Right lobe of liver (tissue), 6 donors: ENCODE measurements around the gene SIDT2. TPM values are rescaled to one million over a fixed set of nuclear protein-coding genes. Genes with fewer than 3 reads are reported as not detected.

Source experiments
- ATAC-seq, 4 donors: fragments of 200-7000 bp; cut with Tn5 transposase; one replicate each; pipeline ENCODE4 v1.9.1; 2020; ENCODE audit warnings: mild to moderate bottlenecking in 4 of 4, moderate library complexity in 4 of 4
- DNase-seq, 3 donors: peaks; one replicate each; pipeline ENCODE4 v3.0.0-alpha.2; 2020
- H3K27ac ChIP-seq, 3 donors: fragments of 200-600 bp; one replicate each; pipeline ENCODE4 v1.8.0; 2022
- H3K27me3 ChIP-seq, 2 donors: fragments of 200-600 bp; one replicate each; pipeline ENCODE4 v1.8.0; 2022
- H3K36me3 ChIP-seq, 4 donors: fragments of 200-600 bp; sonication (generic) in 1 of 4; one replicate each; pipeline versions ENCODE4 v1.5.1 to v1.8.0; 2017 to 2022; ENCODE audit warnings: control low read depth in 1 of 4
- H3K4me1 ChIP-seq, 4 donors: fragments of 200-600 bp; sonication (generic) in 1 of 4; one replicate each; pipeline versions ENCODE4 v1.5.1 to v1.8.0; 2017 to 2022; ENCODE audit warnings: control low read depth in 1 of 4
- H3K4me3 ChIP-seq, 3 donors: fragments of 200-600 bp; one replicate each; pipeline ENCODE4 v1.8.0; 2022
- H3K9me3 ChIP-seq, 4 donors: fragments of 200-600 bp; sonication (generic) in 1 of 4; one replicate each; pipeline versions ENCODE4 v1.5.1 to v1.8.0; 2017 to 2022; ENCODE audit warnings: control low read depth in 1 of 4
- POLR2A ChIP-seq: fragments of 450-650 bp; IDR thresholded peaks from one replicate; pipeline ENCODE4 v1.6.1; 2017; ENCODE audit warnings: antibody characterized with exemption, mild to moderate bottlenecking
- WGBS: methylation state at CpG from one replicate; pipeline ENCODE4 v1.1.6; 2018; ENCODE audit warnings: low coverage, low lambda C conversion rate; ENCODE audit not compliant: insufficient coverage; ENCODE audit errors: missing lambda C conversion rate; 5-methylcytosine and 5-hydroxymethylcytosine counted together
- intact Hi-C, 2 donors: fragments of 100-400 bp; cut with DNase I; formaldehyde crosslinking; loops; one replicate each; pipeline versions ENCODE4 v1.11.2 to v1.14.1; 2022
- total RNA-seq, 6 experiments: library from RNA; depleted of rRNA in 2 of 6; stranded (reverse); fragments of >200 nt in 2 of 6; fragmentation: NEBNext Ultra II Directional in 3 of 6; extraction: Animal tissue kit (Norgen Biotek cat#: 25700) in 3 of 6; gene quantifications; one replicate each; pipeline versions ENCODE4 v1.1.0 to v1.2.4, GENCODE V29; 2016 to 2023
- TF ChIP-seq, protein P1 (sequence below), 4 donors: fragments of 200-600 bp in 3 of 4; fragments of 450-650 bp in 1 of 4; IDR thresholded peaks; one replicate each; pipeline versions ENCODE4 v1.5.1 to v1.8.0; 2016 to 2022; ENCODE audit warnings: antibody characterized with exemption in 4 of 4, mild to moderate bottlenecking in 2 of 4
- donor health status: DM: no; HTN: yes; CAD: no.
- donor health status: DM: no; HTN: no; CAD: no.
- donor health status: DM: no; HTN: no; CAD: no.
- donor health status: DM: no; HTN: yes; CAD: no.
- donor health status: DM: no; HTN: yes; CAD: no.

SIDT2 gene
- total RNA-seq, 6 experiments from 2014 or later = 24.6 to 49.9 (median 35.5) TPM

DNA sequence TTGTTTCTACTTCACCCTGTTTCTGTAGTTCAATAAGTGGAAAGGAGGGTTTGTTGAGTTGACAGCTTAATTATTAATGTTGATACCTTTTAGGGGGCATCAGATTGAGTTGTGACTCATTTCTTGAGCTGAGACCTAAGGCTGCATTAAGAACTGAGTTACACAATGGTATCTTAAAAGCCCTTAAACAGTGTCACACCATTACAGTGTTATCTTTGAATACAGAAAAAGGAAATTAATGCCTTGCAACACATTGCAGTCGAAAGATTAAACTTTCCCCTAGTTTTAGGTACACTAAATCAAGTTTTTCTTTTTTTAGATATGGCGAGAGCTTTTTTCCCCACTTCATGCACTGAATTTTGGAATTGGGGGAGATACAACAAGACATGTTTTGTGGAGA, 17.7 kb upstream of the SIDT2 start:
- peaks cover 6 to 42% (median 18%) of the 10 kb centered on the region in 4 donors for H3K36me3 ChIP-seq
- TF ChIP-seq, protein P1, sequence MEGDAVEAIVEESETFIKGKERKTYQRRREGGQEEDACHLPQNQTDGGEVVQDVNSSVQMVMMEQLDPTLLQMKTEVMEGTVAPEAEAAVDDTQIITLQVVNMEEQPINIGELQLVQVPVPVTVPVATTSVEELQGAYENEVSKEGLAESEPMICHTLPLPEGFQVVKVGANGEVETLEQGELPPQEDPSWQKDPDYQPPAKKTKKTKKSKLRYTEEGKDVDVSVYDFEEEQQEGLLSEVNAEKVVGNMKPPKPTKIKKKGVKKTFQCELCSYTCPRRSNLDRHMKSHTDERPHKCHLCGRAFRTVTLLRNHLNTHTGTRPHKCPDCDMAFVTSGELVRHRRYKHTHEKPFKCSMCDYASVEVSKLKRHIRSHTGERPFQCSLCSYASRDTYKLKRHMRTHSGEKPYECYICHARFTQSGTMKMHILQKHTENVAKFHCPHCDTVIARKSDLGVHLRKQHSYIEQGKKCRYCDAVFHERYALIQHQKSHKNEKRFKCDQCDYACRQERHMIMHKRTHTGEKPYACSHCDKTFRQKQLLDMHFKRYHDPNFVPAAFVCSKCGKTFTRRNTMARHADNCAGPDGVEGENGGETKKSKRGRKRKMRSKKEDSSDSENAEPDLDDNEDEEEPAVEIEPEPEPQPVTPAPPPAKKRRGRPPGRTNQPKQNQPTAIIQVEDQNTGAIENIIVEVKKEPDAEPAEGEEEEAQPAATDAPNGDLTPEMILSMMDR (IDR thresholded peaks at IDR 0.05) = no peak
- TF ChIP-seq POLR2A = no peak
- DNase-seq (no peak), ATAC-seq (peak in 1 of 4 donors; percentile 43)
- no peaks in the 10 kb centered on the region for H3K4me1 ChIP-seq
- no peaks in the 10 kb centered on the region for H3K27me3 ChIP-seq
- H3K27ac ChIP-seq = no peak overlapping the region
- intact Hi-C loops = no loop called here
- H3K4me3 ChIP-seq = no peak overlapping the region
- WGBS = 70% methylated on average over 2 of the region's 2 CpGs
- H3K9me3 ChIP-seq = no peaks in the 10 kb centered on the region

DNA sequence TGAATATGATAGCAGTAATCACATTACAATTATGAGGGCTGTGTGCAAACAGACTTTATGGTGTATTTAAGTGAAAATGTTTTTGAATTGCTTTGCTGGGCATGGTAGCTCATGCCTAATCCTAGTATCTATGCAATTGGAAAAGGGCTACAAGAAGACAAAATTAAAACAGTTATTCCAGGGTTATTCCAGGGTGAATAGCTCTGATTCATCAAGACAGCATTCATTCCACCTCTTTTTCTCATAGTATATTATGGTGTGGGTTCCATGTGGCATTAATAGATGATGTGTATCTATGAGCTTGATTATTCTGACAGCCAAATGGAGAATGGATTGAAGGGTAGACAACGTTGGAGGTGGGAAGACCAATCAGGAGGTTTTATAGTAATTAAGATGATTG, 12.1 kb upstream of the SIDT2 start:
- no peak for DNase-seq
- Histone ChIP-seq H3K36me3 (peaks cover 6 to 75% (median 31%) of the 10 kb centered on the region in 4 donors), H3K4me1 (no peaks in the 10 kb centered on the region), H3K9me3 (no peaks in the 10 kb centered on the region), H3K4me3 (no peak overlapping the region), H3K27ac (no peak overlapping the region), H3K27me3 (no peaks in the 10 kb centered on the region)
- TF ChIP-seq, protein P1 (IDR thresholded peaks at IDR 0.05) = no peak
- no peak for TF ChIP-seq POLR2A
- no peak for ATAC-seq
- WGBS = 87% methylated on average over 1 of the region's 1 CpG
- intact Hi-C loops = no loop called here

DNA sequence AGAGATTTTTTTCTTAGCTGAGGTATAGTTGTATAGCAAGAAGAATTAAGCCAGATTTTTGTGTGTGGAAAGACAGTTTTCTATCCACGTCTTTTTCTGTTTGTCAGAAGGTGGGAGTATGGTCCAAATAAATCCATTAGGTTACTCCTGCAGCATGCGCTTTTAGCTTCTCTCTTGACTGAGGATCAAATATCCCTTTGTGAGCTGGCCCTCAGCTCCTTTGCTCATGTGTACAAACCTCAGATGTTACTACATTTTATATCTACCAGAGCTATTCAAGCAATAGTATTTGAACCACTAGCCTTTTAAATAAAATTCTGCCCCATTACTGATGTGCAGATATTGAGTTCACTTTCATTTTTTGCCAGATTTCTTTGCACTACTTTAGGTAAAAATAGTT, 8.8 kb upstream of the SIDT2 start:
- no peak for TF ChIP-seq POLR2A
- TF ChIP-seq, protein P1 (IDR thresholded peaks at IDR 0.05) = no peak
- Histone ChIP-seq H3K4me1 (peaks cover 0 to 3% (median 0%) of the 10 kb centered on the region in 4 donors), H3K4me3 (no peak overlapping the region), H3K36me3 (peaks cover 0 to 44% (median 14%) of the 10 kb centered on the region in 4 donors), H3K27ac (no peak overlapping the region), H3K27me3 (no peaks in the 10 kb centered on the region), H3K9me3 (no peaks in the 10 kb centered on the region)
- DNase-seq (no peak), ATAC-seq (no peak)
- intact Hi-C loops = loop anchor here in 1 of 2 donors (10.0 kb wide), 1 partner anchor 55 kb away; no protein-coding TSS in a partner anchor
- WGBS = 78% methylated on average over 2 of the region's 2 CpGs

DNA sequence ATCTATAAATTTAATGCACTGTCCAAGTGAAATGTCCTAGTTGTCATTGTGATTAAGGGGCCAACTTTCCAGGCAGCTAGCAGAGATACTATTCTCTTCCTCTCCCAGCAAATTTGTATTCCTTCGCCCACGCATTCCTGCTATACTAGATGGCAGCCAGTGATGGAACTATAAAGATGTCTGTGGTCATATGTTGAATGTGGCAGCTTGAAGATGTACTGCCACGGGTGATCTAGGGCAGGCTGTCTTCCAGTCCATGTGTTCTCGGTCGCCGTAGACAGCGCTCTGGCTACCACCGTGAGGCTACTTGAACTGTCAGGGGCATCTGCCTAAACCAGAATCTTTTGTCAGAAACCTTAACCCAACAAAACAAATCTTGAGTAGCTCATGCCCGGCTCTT, 8.3 kb upstream of the SIDT2 start:
- no peaks in the 10 kb centered on the region for H3K9me3 ChIP-seq
- no peak overlapping the region for H3K4me3 ChIP-seq
- peaks cover 0 to 41% (median 13%) of the 10 kb centered on the region in 4 donors for H3K36me3 ChIP-seq
- peaks cover 0 to 3% (median 0%) of the 10 kb centered on the region in 4 donors for H3K4me1 ChIP-seq
- ATAC-seq = no peak
- no peak for DNase-seq
- intact Hi-C loops = loop anchor here in 1 of 2 donors (10.0 kb wide), 1 partner anchor 55 kb away; no protein-coding TSS in a partner anchor
- TF ChIP-seq, protein P1 (IDR thresholded peaks at IDR 0.05) = no peak
- no peak for TF ChIP-seq POLR2A
- H3K27ac ChIP-seq = no peak overlapping the region
- 98% methylated on average over 8 of the region's 9 CpGs for WGBS
- no peaks in the 10 kb centered on the region for H3K27me3 ChIP-seq
